Measurements from ENCODE around the gene GCKR. TPM values are rescaled to one million over a fixed set of nuclear protein-coding genes. Genes with fewer than 3 reads are reported as not detected.

GCKR gene
- total and polyA plus RNA-seq, 2 of the 13 experiments (the other 11 are each of a cell fraction or from before 2014, with no cell fraction given), result 15.2 to 48.3 TPM

DNA sequence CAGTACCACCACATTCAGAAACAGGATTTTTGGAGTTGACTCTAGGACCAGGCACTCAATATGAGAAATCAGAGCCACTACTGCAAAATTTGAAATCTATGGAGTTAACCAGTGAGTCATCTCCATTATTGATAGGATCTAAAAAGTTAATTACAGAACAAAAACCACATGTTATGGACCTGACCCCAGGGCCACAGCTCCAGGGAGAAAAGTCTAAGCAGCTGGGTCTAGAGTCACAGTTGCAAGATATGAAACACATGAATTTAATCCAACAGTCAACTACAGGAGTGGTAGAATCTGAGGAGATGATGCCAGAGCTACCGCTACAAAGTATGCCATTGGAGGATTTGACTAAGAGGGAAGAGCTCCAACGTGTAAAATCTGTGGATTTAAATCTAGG is 72.8 kb downstream of the GCKR start:
- 34% methylated on average over 2 of the region's 2 CpGs for WGBS (ENCODE audit: low lambda C conversion rate)
- intact Hi-C loops (cut with micrococcal nuclease; ENCODE audit: unreplicated experiment), result no loop called here
- H3K9ac ChIP-seq (ENCODE audit: insufficient read depth, low read depth, low read length), result no peak overlapping the region
- CTCF ChIA-PET (ENCODE audit: low intra/inter-chr PET ratio, low total read pairs), result no interaction called here
- ATAC-seq, result no peak
- POLR2A ChIA-PET, result interaction anchor here (0.7 kb wide), 1 partner anchor 13 kb away, joined by 3 read pairs; the partner anchor contains the start of gene ZNF512
- TF ChIP-seq TARDBP (CRISPR knock-in tag; IDR thresholded peaks at IDR 0.05) (no peak), KAT8 (CRISPR knock-in tag; IDR thresholded peaks at IDR 0.05) (no peak), ISL2 (CRISPR knock-in tag; IDR thresholded peaks at IDR 0.05) (no peak)
- TF ChIP-seq, protein P1, sequence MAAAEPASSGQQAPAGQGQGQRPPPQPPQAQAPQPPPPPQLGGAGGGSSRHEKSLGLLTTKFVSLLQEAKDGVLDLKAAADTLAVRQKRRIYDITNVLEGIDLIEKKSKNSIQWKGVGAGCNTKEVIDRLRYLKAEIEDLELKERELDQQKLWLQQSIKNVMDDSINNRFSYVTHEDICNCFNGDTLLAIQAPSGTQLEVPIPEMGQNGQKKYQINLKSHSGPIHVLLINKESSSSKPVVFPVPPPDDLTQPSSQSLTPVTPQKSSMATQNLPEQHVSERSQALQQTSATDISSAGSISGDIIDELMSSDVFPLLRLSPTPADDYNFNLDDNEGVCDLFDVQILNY (CRISPR knock-in tag; conservative IDR thresholded peaks at IDR 0.05), result no peak
- no peaks in the 10 kb centered on the region for H4K20me1 ChIP-seq (ENCODE audit: insufficient read depth, low read length)
- H3K9me3 ChIP-seq (ENCODE audit: low read length), result no peaks in the 10 kb centered on the region
- 0 out of 5 replicates have a peak, but pooled peaks cover 0 to 6% of the 10 kb centered on the region in 2 experiments for H3K27me3 ChIP-seq (ENCODE audit: control insufficient read depth in 1 of 2, insufficient read depth in 2 of 2, low read length in 2 of 2)
- no peak for FAIRE-seq
- H3K36me3 ChIP-seq (replicated peaks in 1 of 2; ENCODE audit: control insufficient read depth in 1 of 2, insufficient read depth in 2 of 2, low read length in 2 of 2), result no peaks in the 10 kb centered on the region
- no peaks in the 10 kb centered on the region for H3K4me1 ChIP-seq (ENCODE audit: insufficient read depth, low read length)
- BruUV-seq (replicated peaks), result no TSS peak
- no peak overlapping the region for H3K4me2 ChIP-seq (ENCODE audit: low read depth, low read length)
- no peak overlapping the region for H3K4me3 ChIP-seq (replicated peaks in 1 of 3; ENCODE audit: insufficient read depth in 1 of 3, low read depth in 2 of 3, low read length in 3 of 3)
- DNase-seq (ENCODE audit: low spot score), result no peak
- H3K27ac ChIP-seq (ENCODE audit: extremely low read length, insufficient read depth, low read length), result no peak overlapping the region
- in situ Hi-C loops (cut with HindIII; ENCODE audit: extremely low pct_ligation_motif_present, low pct_unique_long_range_greater_than_20kb), result no loop called here
- H2AFZ ChIP-seq (ENCODE audit: low read length), result no peak overlapping the region
- no peaks in the 10 kb centered on the region for H3K79me2 ChIP-seq (ENCODE audit: insufficient read depth, low read length)

DNA sequence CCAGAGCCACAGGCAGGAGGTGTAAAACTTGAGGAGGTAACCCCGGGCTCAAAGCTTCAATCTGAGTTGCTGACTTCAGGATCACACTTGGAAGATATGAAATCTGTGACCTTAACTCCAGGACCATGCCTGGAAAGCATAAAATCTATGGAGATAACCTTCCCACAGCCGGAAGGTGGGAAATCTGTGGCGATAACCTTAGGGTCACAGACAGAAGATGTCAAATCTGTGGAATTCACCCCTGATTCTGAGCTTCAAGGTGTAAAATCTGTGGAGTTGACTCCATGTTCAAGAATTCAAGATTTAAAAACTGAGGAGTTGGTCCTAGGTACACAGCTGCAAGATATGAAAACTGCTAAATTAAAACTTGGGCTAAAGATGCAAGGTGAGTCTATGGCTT is 74.6 kb downstream of the GCKR start:
- H2AFZ ChIP-seq (ENCODE audit: low read length), result no peak overlapping the region
- DNase-seq (ENCODE audit: low spot score) (no peak), FAIRE-seq (no peak), ATAC-seq (no peak)
- WGBS (ENCODE audit: low lambda C conversion rate), result 32% methylated on average over 3 of the region's 3 CpGs
- ChIA-PET CTCF (ENCODE audit: low intra/inter-chr PET ratio, low total read pairs) (no interaction called here), POLR2A (interaction anchor here (1.1 to 4.1 kb wide), 3 partner anchors 9 to 53 kb away, joined by 3 to 17 read pairs (median 5); partner anchors contain the start of gene ZNF512)
- no peak for TF ChIP-seq PAX8 (CRISPR knock-in tag; IDR thresholded peaks at IDR 0.05; ENCODE audit: borderline replicate concordance)
- TF ChIP-seq DR1 (CRISPR knock-in tag; IDR thresholded peaks at IDR 0.05), result no peak
- TF ChIP-seq FOXA3 (CRISPR knock-in tag; IDR thresholded peaks at IDR 0.05), result no peak
- TF ChIP-seq, protein P2, sequence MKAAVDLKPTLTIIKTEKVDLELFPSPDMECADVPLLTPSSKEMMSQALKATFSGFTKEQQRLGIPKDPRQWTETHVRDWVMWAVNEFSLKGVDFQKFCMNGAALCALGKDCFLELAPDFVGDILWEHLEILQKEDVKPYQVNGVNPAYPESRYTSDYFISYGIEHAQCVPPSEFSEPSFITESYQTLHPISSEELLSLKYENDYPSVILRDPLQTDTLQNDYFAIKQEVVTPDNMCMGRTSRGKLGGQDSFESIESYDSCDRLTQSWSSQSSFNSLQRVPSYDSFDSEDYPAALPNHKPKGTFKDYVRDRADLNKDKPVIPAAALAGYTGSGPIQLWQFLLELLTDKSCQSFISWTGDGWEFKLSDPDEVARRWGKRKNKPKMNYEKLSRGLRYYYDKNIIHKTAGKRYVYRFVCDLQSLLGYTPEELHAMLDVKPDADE (CRISPR knock-in tag; IDR thresholded peaks at IDR 0.05), result no peak
- no peak for TF ChIP-seq NFKBIZ (CRISPR knock-in tag; IDR thresholded peaks at IDR 0.05)
- TF ChIP-seq, protein P3, sequence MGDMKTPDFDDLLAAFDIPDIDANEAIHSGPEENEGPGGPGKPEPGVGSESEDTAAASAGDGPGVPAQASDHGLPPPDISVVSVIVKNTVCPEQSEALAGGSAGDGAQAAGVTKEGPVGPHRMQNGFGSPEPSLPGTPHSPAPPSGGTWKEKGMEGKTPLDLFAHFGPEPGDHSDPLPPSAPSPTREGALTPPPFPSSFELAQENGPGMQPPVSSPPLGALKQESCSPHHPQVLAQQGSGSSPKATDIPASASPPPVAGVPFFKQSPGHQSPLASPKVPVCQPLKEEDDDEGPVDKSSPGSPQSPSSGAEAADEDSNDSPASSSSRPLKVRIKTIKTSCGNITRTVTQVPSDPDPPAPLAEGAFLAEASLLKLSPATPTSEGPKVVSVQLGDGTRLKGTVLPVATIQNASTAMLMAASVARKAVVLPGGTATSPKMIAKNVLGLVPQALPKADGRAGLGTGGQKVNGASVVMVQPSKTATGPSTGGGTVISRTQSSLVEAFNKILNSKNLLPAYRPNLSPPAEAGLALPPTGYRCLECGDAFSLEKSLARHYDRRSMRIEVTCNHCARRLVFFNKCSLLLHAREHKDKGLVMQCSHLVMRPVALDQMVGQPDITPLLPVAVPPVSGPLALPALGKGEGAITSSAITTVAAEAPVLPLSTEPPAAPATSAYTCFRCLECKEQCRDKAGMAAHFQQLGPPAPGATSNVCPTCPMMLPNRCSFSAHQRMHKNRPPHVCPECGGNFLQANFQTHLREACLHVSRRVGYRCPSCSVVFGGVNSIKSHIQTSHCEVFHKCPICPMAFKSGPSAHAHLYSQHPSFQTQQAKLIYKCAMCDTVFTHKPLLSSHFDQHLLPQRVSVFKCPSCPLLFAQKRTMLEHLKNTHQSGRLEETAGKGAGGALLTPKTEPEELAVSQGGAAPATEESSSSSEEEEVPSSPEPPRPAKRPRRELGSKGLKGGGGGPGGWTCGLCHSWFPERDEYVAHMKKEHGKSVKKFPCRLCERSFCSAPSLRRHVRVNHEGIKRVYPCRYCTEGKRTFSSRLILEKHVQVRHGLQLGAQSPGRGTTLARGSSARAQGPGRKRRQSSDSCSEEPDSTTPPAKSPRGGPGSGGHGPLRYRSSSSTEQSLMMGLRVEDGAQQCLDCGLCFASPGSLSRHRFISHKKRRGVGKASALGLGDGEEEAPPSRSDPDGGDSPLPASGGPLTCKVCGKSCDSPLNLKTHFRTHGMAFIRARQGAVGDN (CRISPR knock-in tag; IDR thresholded peaks at IDR 0.05), result no peak
- TF ChIP-seq MEIS1 (CRISPR knock-in tag; IDR thresholded peaks at IDR 0.05; ENCODE audit: borderline replicate concordance), result no peak
- no peaks in the 10 kb centered on the region for H3K4me1 ChIP-seq (ENCODE audit: insufficient read depth, low read length)
- no peak overlapping the region for H3K27ac ChIP-seq (ENCODE audit: extremely low read length, insufficient read depth, low read length)
- no peak overlapping the region for H3K4me3 ChIP-seq (replicated peaks in 1 of 3; ENCODE audit: insufficient read depth in 1 of 3, low read depth in 2 of 3, low read length in 3 of 3)
- no peaks in the 10 kb centered on the region for H3K9me3 ChIP-seq (ENCODE audit: low read length)
- intact Hi-C loops (cut with micrococcal nuclease; ENCODE audit: unreplicated experiment), result no loop called here
- 0 out of 5 replicates have a peak, but pooled peaks cover 0 to 6% of the 10 kb centered on the region in 2 experiments for H3K27me3 ChIP-seq (ENCODE audit: control insufficient read depth in 1 of 2, insufficient read depth in 2 of 2, low read length in 2 of 2)
- H3K36me3 ChIP-seq (replicated peaks in 1 of 2; ENCODE audit: control insufficient read depth in 1 of 2, insufficient read depth in 2 of 2, low read length in 2 of 2), result no peaks in the 10 kb centered on the region
- no TSS peak for BruUV-seq (replicated peaks)
- no peaks in the 10 kb centered on the region for H3K79me2 ChIP-seq (ENCODE audit: insufficient read depth, low read length)
- no peak overlapping the region for H3K9ac ChIP-seq (ENCODE audit: insufficient read depth, low read depth, low read length)
- in situ Hi-C loops (cut with HindIII; ENCODE audit: extremely low pct_ligation_motif_present, low pct_unique_long_range_greater_than_20kb), result no loop called here
- no peaks in the 10 kb centered on the region for H4K20me1 ChIP-seq (ENCODE audit: insufficient read depth, low read length)
- no peak overlapping the region for H3K4me2 ChIP-seq (ENCODE audit: low read depth, low read length)

All from HepG2 (cell line).